ENCODE data around the gene FGD5. TPM values are rescaled to one million over a fixed set of nuclear protein-coding genes. Genes with fewer than 3 reads are reported as not detected.
"Not testable (repeated sequence)": the region's sequence is repeated elsewhere in the genome, so short reads cannot be mapped to it uniquely, and the experiment has no call there.

The FGD5 gene
- total RNA-seq, 1 donor from 2014 or later, result 57.4 TPM

DNA sequence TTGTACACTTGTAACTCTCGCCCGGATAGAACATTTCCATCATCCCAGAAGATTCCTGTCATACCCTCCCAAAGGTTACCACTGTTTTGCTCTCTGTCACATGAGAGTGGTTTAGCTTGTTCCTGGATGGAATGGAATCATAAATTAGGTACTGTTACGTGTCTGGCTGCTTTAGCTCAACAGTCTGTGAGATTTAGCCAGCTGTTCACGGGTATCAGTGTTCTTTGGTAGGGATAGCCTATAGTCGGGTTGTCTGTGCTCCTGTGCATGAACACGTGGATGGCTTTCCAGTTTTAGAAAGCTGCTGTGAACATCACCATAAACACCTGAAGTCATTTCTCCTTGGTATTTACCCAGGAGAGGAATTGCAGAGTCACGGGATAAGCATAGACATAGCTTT, 70.4 kb downstream of the FGD5 start:
- intact Hi-C loops (cut with DNase I), result no loop called here
- DNase-seq (ENCODE audit: low spot score) (no peak), ATAC-seq (peak; percentile 19)

DNA sequence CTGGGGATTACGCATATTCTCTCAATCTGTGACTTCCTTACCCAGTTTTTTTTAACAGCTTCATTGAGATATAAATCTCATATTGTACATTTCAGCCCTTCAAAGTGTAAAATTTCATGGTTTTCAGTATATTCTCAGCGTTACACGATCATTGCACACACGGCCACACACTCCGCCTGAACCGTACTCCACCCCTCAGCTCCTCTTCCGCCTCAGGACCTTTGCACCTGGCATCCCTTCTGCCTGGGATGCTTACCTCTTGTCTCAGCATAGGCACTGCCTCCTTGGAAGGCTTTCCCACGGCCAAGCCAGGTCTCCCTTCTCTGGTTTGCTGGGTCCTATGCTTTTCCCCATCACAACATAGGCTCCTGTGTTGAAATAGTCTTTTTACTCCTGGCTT, 71.2 kb downstream of the FGD5 start:
- intact Hi-C loops (cut with DNase I), result no loop called here
- ATAC-seq, result peak; percentile 9
- DNase-seq (ENCODE audit: low spot score), result no peak

DNA sequence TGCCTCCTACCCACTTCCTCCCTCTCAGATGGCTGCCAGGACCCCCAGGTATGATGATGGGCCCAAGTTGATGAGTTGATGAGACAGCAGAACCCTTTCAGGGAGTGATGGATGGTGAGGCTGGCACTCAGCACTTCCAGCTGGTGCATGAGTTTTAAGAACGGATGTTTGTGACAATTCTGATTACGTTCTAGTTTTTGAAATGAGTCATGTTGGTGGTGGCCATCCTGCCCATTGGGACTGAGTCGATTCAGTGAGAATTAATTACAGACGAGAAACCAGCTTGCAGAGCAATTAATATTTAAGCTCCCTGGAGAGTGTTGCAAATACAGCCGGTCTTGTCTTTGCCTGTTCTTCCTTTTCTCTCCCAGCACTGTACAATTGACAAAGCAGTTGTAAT, 71.7 kb downstream of the FGD5 start:
- peak; percentile 20 for ATAC-seq
- intact Hi-C loops (cut with DNase I), result no loop called here
- DNase-seq (ENCODE audit: low spot score), result no peak

DNA sequence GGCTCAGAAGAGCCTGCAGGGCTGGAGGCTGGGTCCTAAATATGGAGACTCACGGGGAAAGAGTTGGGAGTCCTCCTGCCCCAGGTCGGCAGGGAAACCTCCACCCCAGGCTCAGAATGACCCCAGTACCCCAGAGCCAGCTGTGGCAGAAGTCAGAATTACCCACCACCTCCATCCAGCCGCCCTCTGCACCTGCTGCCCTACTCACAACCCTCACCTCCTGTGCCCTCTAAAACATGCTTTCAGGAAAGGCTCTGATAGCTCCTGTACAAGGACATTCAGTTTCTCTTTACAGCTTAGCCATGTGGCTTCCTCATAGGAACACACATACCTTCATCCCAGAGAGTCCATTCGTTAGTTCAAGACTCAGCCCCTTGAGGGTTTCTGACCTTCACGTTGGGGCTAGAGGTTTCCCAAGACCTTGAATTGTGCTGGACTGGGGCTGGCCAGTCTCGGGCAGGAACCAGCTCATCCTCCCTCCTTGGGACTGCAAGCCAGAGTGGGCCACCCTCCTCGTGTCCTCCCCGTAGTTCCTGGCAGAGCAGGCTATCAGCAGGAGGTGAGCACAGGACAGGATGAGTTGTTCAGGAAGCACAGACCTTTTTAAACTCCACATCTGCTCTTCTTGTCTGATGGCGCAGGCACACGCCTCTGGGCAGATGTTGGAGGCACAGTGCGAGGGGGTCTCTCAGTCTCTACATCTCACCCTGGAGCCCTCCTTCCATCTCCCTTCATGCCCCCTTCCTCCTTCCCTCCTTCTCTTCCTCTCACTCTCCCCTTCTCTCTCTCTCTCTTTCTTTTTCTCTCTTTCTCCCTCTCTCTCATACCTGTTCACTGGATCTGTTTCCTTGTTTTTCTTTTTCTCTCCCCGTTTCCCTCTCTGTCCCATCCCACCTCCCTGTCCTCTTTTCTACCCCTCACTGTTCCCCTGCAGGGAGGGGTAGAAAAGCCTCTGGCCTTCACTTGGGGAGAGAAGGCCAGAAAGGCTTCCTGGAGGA, 72.7 kb downstream of the FGD5 start:
- intact Hi-C loops (cut with DNase I), result no loop called here
- ATAC-seq, result peak; percentile 40
- DNase-seq (ENCODE audit: low spot score), result no peak

DNA sequence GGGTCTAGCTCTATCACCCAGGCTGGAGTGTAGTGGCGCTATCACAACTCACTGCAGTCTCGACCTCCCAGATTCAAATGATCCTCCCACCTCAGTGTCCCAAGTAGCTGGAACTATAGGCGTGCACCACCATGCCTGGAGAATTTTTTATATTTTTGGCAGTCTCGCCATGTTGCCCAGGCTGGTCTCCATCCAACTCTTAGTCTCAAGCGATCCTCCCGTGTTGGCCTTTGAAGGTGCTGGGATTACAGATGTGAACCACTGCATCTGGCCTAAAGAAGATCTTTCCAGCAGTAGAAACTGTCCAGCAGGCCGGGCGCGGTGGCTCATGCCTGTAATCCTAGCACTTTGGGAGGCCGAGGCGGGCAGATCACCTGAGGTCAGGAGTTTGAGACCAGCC, 73.5 kb downstream of the FGD5 start:
- no peak for ATAC-seq
- no peak for DNase-seq (ENCODE audit: low spot score)
- intact Hi-C loops (cut with DNase I), result no loop called here

DNA sequence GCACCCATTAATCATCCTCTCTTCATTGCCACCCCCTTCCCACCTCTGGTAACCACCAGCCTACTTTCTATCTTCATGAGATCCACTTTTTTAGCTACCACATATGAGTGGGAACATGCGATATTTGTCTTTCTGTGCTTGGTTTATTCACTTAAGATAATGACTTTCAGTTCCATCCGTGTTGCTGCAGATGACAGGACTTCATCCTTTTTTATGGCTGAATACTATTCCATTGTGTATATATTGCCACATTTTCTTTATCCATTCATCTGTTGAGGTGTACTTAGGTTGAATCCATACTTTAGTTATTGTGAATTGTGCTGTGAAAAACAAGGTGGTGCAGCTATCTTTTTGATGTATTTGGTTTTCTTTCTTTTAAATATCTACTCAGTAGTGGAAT, 75.3 kb downstream of the FGD5 start:
- DNase-seq (ENCODE audit: low spot score) (no peak), ATAC-seq (no peak)
- intact Hi-C loops (cut with DNase I), result no loop called here

DNA sequence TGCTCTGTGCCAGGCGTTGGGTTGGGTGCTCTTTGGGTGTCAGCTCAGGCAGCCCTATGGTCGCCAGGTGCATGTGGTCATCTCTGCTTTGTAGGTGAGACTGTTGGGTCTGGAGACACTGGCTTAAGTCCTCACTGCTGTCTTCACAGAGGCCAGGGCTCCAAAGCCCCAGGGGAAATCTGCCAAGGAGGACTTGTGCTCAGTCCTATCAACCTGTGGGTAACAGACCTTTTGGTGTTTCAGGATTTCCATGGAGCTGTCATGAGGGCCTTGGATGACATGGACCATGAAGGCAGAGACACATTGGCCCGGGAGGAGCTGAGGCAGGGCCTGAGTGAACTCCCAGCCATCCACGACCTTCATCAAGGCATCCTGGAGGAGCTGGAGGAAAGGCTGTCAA, 78.5 kb downstream of the FGD5 start:
- DNase-seq (ENCODE audit: low spot score), result no peak
- no peak for ATAC-seq
- intact Hi-C loops (cut with DNase I), result no loop called here

DNA sequence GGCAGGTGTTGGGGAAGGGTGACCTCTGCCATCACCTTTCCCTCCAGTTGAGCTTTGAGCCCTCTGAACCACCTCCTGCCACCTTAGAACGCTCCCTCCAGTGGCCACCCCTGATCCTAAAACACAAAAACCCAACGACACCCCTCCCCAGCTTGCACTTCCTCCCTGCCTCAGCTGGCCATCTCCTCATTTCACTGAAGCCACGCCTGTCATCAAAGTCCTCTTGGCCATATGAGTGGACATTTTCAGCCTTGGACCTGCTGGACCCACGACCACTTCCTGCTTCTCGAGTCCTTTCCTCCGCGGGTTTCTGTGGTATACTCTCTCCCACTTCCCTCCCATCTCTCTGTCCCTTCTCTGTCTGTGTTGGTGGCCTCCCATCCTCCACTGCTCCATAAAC, 80.2 kb downstream of the FGD5 start:
- ATAC-seq, result no peak
- DNase-seq (ENCODE audit: low spot score), result no peak
- intact Hi-C loops (cut with DNase I), result no loop called here

DNA sequence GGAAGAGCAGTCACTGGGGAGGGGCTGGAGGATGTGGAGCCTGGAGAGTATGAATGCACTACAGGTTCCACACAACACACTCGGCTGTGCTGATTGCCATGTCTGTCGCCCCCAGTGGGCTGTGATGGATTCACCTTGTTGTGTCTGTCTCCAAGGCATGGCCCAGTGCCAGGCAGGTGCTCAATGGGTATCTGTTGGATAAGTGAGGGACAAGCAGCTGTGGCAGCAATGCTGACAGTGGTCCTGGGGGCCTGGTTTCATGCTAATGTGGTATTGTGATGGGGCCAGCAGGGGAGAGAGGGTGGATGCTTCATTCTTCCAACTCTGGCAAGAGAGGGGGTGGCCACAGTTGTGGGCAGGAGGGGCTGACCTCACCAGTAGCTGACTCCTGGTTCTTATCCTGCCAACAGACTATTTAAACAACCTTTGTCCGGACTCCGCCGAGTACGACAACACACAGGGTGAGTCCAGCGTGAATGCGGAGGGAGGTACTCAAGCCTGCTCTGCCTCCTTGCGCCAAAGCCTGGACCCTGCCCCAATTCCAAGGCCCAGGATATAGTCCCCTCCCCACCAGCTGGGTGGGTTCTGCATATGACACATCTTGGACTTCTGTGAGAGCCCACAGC, 81.3 kb downstream of the FGD5 start:
- no peak for DNase-seq (ENCODE audit: low spot score)

DNA sequence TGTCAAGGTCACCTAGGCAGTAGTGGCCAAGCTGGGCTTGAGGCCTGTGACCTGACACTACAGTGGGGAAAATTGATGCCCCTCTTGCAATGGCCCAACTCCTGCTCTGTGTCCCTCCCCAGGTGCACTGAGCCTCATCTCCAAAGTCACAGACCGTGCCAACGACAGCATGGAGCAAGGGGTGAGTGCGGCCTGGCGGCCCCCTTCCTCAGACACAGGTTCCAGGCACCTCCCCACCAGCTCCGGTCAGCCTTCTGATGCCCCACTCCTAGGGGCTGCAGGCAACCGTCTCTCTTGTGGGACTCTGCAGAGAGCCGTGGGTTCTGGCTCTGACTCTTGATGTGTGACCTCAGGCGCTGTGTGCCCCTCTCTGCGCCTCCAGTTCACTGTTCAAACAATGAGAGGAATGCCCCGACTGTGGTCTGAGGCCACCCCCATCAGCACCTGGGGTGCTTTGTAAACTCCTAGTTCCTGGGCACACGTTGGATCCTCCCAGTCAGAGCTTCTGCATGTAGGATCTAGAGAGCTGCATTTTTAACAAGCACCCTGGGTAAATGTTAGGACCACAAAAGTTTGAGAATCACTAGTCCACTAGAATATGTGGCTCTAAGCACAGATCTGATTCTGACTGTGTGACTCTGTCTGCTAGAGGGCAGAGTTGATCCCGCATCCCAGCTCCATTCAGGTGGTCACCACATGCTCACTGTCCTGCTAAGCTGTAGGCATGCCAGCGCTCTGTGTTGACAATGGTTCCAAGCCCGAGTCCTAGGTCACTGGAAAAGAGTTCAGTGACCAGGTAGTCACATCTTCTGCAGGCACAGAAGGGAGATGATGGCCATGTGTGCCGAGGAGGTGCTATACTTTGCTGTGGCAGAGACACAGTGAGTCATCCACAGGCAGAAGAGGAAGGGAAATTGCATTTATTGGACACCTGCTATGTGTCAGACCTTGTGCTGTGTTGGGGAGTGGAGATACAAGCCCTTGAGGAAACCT, 82.4 kb downstream of the FGD5 start:
- no peak for DNase-seq (ENCODE audit: low spot score)
- no peak for ATAC-seq
- intact Hi-C loops (cut with DNase I), result no loop called here

More for the DNA sequence above, 81.3 kb downstream of the FGD5 start:
- intact Hi-C loops (cut with DNase I), result no loop called here
- no peak for ATAC-seq

DNA sequence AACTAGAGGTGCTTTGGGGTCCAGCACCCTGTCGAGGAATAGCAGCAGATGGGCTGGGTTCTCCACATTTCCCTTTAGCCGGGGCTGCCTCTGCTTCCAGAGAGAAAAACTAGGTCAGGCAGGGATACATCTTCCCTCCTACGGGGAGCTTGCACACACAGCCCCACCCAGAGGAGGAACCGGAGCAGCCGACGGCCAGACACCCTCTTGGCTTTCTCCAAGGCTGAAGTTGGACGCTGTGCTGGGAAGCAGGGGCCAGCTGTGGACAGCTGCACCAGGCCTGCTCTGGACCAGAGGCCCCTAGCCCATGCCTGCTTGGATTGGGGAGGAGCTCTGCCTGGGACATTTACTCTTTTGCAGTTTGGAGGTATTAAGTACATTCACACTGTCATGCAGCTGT, 84.0 kb downstream of the FGD5 start:
- intact Hi-C loops (cut with DNase I), result no loop called here
- ATAC-seq, result peak; percentile 93
- peak; percentile 78 for DNase-seq (ENCODE audit: low spot score)

DNA sequence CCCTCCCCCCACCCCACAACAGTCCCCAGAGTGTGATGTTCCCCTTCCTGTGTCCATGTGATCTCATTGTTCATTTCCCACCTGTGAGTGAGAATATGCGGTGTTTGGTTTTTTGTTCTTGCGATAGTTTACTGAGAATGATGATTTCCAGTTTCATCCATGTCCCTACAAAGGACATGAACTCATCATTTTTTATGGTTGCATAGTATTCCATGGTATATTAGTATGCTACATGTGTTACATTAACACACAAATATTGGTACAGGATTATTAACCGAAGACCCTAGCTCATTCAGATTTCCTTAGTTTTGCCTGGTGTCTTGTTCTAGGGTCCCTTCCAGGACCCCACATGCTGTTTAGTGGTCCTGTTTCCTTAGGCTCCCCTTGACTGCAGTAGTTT, 84.7 kb downstream of the FGD5 start:
- DNase-seq (ENCODE audit: low spot score); ATAC-seq; intact Hi-C loops (cut with DNase I): not testable (repeated sequence)

DNA sequence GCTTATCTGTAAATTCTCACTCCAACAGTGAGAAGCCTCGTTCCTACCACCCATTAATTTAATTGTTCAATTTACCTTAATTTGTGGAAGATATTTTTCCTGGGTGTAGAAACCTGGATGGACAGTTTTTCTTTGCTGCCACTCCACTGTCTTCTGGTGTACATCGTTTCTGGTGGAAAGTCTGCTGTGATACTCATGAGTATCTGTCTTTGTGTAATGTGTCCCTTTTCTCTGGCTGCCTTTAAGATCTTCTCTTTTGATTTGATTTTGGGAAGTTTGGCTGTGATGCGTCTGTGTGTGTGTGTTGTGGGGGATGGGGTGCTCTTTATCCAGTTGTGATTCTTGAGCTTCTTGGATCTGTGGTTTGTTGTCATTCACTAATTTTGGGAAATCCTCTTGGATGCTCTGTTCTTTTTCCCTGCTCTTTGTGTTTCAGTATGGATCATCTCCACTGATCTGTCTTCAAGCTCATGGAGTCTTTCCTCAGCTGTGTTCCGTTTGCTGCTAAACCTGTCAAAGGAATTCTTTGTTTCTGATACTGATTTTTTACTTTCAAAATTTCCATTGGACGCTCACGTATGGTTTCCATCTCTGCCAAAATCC, 86.4 kb downstream of the FGD5 start:
- intact Hi-C loops (cut with DNase I), result no loop called here
- DNase-seq (ENCODE audit: low spot score), result no peak
- ATAC-seq, result no peak

DNA sequence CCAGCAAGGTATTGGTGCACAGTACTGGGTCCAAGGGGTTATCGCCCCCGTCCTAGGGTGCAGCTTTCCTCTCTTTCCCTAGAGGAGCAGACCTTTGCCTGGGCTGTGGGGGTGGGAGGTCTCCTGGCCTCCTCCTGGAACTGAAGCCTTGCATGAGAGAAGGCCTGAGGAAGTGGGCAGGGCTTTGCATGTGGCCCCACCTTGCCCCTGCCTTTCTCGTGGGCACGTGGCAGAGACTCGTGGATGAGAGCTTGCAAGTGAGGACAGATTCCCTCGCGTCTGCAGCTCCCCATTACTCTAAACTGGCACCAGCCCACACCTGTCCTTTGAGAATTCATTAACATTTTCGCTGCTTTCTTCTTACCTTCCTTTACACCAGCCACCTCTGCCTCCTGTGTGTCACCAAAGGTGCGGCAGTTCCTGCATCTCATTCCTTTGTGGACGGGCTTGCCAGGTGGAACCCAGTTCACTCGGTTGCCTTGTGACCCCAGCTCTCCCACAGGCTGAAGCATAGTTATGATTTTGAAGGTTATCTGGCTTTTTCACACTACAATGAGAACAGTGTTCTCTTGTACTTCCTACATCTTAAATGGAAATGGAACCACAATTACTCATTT, 87.7 kb downstream of the FGD5 start:
- ATAC-seq, result no peak
- intact Hi-C loops (cut with DNase I), result no loop called here
- no peak for DNase-seq (ENCODE audit: low spot score)

DNA sequence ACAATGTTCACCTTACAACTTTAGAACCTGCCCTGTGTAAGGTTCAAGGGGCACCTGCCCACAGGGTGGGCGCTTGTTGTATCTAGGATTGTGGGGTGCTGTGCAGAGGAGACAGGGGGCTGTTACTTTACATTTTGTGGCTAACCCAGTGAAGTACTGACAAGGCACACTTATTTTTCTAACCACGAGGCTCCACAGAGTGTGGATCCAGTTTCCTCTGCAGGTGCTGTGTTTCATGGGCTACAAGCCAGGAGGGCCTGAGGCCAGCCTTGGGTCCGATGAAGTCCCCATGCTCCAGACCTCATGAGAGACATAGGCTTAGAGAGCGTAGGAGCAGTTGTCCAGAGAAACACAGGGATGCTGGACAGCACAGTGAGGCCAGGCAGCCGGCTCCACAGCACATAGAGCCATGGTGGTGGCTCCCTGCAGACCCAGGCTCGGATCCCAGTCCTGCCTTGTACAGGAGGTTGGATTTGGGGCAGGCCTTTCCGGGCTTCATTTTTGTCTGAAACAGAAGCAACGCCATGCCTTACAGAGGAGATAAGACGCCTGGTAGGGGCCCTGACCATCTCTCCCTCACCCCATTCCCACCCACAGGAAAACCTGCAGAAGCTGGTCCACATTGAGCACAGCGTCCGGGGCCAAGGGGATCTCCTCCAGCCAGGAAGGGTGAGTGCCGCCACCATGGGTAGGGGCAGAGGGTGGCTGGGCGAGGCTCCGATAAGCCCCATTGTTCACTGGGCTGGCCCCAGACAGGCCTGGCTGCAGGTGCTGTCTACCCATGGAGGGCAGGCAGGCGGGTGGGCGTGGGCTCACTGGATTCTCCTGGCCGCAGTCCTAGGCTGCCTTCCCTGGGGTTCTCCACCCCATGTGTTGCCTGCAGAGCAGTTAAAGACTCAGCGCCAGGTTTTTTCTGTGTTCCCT, 88.5 kb downstream of the FGD5 start:
- intact Hi-C loops (cut with DNase I), result no loop called here
- DNase-seq (ENCODE audit: low spot score), result no peak
- ATAC-seq, result peak; percentile 75

DNA sequence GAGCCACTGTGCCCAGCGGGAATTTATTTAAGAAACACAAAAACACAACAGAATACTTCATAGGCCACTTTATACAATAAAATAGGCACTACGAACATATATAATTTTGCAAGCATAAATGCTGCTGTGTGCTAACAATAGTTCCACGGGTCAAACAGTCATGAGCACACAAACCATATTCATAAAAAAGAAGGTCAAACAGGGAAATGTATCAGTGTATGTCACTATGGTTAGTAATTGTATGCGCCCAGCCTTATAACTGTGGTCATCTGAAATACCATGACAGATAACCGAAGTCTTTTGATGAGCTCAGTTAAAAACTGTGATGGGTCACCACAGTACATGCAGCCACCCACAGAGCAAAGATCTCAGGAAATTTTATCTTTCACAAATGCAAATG, 90.5 kb downstream of the FGD5 start:
- no peak for ATAC-seq
- no peak for DNase-seq (ENCODE audit: low spot score)
- intact Hi-C loops (cut with DNase I), result no loop called here

DNA sequence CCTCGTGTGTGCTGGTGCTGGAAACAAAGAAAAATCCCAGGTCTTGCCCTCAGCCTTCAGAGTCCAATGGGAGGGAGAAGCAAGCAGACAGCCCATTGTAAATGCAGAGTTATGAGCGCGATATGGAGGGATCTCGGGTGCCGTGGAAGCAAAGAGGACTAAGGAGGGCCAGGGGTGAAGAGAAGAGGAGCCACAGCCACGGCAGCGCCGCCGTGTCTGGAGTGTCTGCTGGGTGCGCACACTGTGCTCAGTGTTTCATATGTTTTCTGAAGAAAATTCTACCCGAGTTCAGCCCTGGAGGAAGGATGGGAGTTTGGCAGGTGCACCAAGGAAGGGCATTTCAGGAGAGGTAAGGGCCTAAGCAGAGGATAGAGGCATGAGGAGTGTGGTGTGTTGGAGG, 92.9 kb downstream of the FGD5 start:
- intact Hi-C loops (cut with DNase I), result no loop called here

More for the DNA sequence above, 92.9 kb downstream of the FGD5 start:
- no peak for ATAC-seq
- DNase-seq (ENCODE audit: low spot score), result no peak
